Muscle of leg (tissue), 11 donors: ENCODE data around the gene JMJD1C. TPM values are rescaled to one million over a fixed set of nuclear protein-coding genes. Genes with fewer than 3 reads are reported as not detected.

ENCODE experiments used
- DNase-seq: peaks from one replicate; pipeline ENCODE4 v3.0.0; 2013
- H3K27ac ChIP-seq: one replicate; pipeline ENCODE4 v1.5.1; 2013; ENCODE audit warnings: mild to moderate bottlenecking, low read length, control low read depth
- H3K27me3 ChIP-seq: one replicate; pipeline ENCODE4 v1.6.1; 2013; ENCODE audit warnings: low read length; ENCODE audit not compliant: control insufficient read depth, insufficient read depth
- H3K36me3 ChIP-seq: one replicate; pipeline ENCODE4 v1.6.1; 2013; ENCODE audit warnings: low read length; ENCODE audit not compliant: control insufficient read depth, insufficient read depth
- H3K4me1 ChIP-seq: one replicate; pipeline ENCODE4 v1.6.1; 2013; ENCODE audit warnings: low read length; ENCODE audit not compliant: control insufficient read depth, insufficient read depth
- H3K4me3 ChIP-seq: one replicate; pipeline ENCODE4 v1.5.1; 2013; ENCODE audit warnings: low read length, control low read depth
- H3K9me3 ChIP-seq: replicated peaks from 2 replicates; pipeline ENCODE4 v1.6.1; 2013; ENCODE audit warnings: low read depth, low read length; ENCODE audit not compliant: control insufficient read depth
- WGBS: methylation state at CpG from one replicate; pipeline ENCODE4 v1.1.5; 2013; ENCODE audit warnings: missing lambda C conversion rate; ENCODE audit not compliant: insufficient coverage; 5-methylcytosine and 5-hydroxymethylcytosine counted together
- polyA plus RNA-seq, 8 donors: library from polyadenylated mRNA; unstranded; fragments of 120-200 nt; gene quantifications; one replicate each; pipeline versions ENCODE4 v1.2.1 to v1.2.3, GENCODE V29; 2013; ENCODE audit warnings: inconsistent platforms in 1 of 8, low replicate concordance in 1 of 8; ENCODE audit not compliant: insufficient read length in 8 of 8, insufficient read depth in 1 of 8
- total RNA-seq: library from RNA; stranded (reverse); fragments of 120-200 nt; gene quantifications from one replicate; pipeline ENCODE4 v1.2.4, GENCODE V29; 2013

The JMJD1C gene
- total and polyA plus RNA-seq, 9 donors: 55.5 to 104 (median 74.7) TPM

DNA sequence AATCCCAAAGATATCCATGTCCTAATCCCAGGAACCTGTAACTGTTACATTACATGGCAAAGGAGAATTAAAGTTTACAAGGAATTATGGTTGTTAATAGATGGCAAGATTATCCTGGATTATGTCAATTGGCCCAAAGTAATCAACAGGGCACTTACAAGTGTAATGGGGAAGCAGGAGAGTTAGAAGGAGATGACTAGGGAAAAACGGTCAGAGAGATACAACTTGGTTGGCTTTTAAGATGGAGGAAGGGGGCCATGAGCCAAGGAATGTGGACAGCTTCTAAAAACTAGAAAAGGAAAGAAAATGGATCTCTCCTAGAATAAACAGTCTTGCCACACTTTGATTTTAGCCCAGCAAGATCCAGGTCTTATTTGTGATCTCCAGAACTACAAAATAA lies 3.3 kb downstream of the JMJD1C start:
- DNase-seq: no peak
- Histone ChIP-seq H3K9me3 (no peaks in the 10 kb centered on the region), H3K27me3 (no peaks in the 10 kb centered on the region), H3K27ac (no peak overlapping the region), H3K4me3 (no peak overlapping the region), H3K4me1 (peaks cover 5% of the 10 kb centered on the region), H3K36me3 (no peaks in the 10 kb centered on the region)
- WGBS: 80% methylated on average over 1 of the region's 1 CpG

DNA sequence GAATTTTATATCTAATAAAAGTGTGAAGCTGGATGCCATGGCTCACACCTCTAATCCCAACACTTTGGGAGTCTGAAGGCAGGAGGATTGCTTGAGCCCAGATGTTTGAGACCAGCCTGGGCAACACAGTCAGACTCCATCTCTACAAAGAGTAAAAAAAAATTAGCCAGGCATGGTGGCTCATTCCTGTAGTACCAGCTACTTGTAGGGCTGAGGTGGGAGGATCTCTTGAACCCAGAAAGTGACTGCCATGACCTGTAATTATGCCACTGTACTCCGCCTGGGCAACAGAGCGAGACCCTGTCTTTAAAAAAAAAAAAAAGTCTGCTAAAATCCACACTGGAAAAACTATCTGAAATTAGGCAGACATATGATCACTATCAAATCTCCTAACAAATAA lies 7.6 kb downstream of the JMJD1C start:
- Histone ChIP-seq H3K27ac (no peak overlapping the region), H3K4me3 (no peak overlapping the region), H3K27me3 (no peaks in the 10 kb centered on the region), H3K9me3 (no peaks in the 10 kb centered on the region), H3K4me1 (no peaks in the 10 kb centered on the region), H3K36me3 (peaks cover 3% of the 10 kb centered on the region)
- no peak for DNase-seq
- no CpG with 5 or more reads among the region's 2 CpGs for WGBS

DNA sequence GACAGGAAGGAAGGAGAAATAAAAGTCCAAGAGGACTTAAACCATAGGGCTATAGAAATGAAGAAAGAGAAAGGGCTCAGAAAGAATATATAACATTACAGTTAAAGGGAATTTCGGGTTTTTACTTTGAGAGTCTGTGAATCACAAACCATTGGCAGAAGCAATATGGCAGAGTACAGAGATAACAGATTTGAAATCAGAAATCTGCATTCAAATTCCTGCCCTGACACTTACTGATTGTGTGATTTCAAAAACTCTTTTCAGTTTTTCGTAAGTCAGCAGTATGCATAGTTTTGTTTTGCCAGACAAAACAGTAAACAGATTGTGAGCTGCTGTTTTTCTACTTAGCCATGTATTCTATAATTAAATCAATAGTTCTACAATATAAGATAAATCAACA lies 8.2 kb downstream of the JMJD1C start:
- WGBS: no CpG with 5 or more reads among the region's 2 CpGs
- H3K4me1 ChIP-seq: no peaks in the 10 kb centered on the region
- peaks cover under 1% of the 10 kb centered on the region for H3K9me3 ChIP-seq
- peaks cover 3% of the 10 kb centered on the region for H3K36me3 ChIP-seq
- no peak overlapping the region for H3K4me3 ChIP-seq
- DNase-seq: no peak
- no peak overlapping the region for H3K27ac ChIP-seq
- no peaks in the 10 kb centered on the region for H3K27me3 ChIP-seq

DNA sequence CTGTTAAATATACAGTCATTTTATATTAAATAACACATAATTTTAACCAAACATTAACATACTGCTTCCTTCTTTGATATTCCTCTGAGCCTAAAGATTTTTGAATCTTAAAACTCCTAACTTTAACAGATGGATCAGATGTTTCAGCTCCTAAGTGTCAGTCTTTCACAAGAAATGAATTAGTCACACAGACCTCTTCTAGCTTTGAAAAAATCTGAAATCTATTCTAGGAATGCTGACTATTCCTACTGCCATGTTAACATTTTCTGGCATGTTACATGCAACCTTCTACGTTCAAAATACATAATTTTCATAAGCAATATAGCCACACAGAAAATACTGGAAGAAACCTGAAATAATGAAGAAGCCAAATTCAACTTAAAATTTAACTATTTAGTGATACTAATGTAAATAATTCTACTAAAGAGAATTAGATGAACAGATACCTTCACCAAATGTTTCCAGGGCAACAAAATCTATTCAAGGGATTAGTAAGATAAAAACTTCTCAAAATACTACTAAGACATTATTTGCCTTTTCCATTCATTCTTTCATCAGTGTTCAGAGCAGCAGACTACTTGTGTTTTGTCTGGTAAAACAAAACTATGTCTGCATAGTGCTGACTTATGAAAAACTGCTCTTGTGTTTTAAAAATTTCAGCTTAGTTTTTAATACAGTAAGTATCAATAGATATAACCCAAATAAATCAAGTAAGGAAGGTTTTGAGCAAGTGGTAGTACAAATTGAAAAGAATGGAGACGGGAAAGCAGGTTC lies 9.2 kb downstream of the JMJD1C start:
- WGBS: 100% methylated on average over 1 of the region's 2 CpGs
- Histone ChIP-seq H3K4me3 (no peak overlapping the region), H3K9me3 (peaks cover 2% of the 10 kb centered on the region), H3K36me3 (peaks cover 3% of the 10 kb centered on the region), H3K27me3 (no peaks in the 10 kb centered on the region), H3K4me1 (no peaks in the 10 kb centered on the region), H3K27ac (no peak overlapping the region)
- peak; percentile 19 for DNase-seq

DNA sequence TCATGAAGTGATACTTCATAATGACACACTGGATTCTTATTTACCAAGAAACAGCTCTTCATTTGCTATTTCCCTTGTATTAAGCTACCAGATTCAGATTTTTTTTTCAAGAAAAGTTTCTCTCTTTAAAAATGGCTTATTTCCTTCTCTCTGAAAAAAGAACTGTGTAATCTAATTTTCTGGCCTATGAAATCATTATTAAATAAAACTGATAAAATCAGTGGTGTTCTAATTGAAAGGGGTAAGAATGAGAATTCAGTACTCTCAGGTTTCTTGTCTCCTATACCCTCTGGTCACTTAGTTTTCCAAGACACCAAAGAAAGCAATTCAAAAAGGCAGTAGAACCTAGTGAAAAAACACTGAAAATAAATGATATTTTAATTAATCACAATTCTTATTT lies 10.3 kb downstream of the JMJD1C start:
- H3K4me3 ChIP-seq: no peak overlapping the region
- H3K27ac ChIP-seq: no peak overlapping the region
- H3K36me3 ChIP-seq: peaks cover 3% of the 10 kb centered on the region
- no peaks in the 10 kb centered on the region for H3K4me1 ChIP-seq
- peaks cover 2% of the 10 kb centered on the region for H3K9me3 ChIP-seq
- DNase-seq: no peak
- H3K27me3 ChIP-seq: no peaks in the 10 kb centered on the region

DNA sequence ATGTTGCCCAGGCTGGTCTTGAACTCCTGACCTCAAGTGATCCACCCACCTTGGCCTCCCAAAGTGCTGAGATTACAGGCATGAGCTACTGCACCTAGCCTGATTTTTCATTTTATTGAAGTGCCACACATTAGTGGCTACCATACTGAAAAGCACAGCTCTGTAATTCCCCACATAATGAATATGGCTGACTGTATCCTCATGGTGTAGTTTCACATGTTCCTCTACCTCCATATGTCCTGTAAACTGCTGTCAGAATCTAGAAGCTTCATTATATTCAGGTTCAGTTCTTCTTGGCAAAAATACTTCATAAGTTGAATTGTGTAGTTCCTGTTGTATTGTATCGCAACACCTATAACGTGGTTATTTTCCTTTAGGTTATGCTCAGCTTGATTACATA lies 11.1 kb downstream of the JMJD1C start:
- H3K36me3 ChIP-seq: peaks cover 3% of the 10 kb centered on the region
- no peak overlapping the region for H3K27ac ChIP-seq
- H3K4me1 ChIP-seq: no peaks in the 10 kb centered on the region
- H3K27me3 ChIP-seq: no peaks in the 10 kb centered on the region
- WGBS: no CpG with 5 or more reads among the region's 2 CpGs
- no peak for DNase-seq
- peaks cover 2% of the 10 kb centered on the region for H3K9me3 ChIP-seq
- H3K4me3 ChIP-seq: no peak overlapping the region

DNA sequence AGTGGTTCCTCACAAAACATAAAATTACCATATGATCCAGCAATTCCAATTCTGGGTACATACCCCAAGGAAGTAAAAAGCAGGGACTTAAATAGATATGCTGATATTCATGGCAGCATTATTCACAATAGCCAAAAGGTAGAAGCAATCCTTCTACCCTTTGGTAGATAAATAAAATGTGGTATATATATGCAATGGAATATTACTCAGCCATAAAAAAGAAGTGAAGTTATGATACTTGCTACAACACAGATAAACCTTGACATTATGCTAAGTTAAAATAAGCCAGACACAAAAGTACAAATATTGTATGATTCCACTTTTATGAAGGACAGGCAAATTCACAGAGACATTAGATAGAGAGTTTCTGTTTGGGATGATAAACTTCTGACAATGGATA lies 13.3 kb downstream of the JMJD1C start:
- Histone ChIP-seq H3K4me3 (no peak overlapping the region), H3K9me3 (peaks cover 2% of the 10 kb centered on the region), H3K36me3 (peaks cover 3% of the 10 kb centered on the region), H3K27me3 (no peaks in the 10 kb centered on the region), H3K4me1 (no peaks in the 10 kb centered on the region), H3K27ac (no peak overlapping the region)
- no peak for DNase-seq

DNA sequence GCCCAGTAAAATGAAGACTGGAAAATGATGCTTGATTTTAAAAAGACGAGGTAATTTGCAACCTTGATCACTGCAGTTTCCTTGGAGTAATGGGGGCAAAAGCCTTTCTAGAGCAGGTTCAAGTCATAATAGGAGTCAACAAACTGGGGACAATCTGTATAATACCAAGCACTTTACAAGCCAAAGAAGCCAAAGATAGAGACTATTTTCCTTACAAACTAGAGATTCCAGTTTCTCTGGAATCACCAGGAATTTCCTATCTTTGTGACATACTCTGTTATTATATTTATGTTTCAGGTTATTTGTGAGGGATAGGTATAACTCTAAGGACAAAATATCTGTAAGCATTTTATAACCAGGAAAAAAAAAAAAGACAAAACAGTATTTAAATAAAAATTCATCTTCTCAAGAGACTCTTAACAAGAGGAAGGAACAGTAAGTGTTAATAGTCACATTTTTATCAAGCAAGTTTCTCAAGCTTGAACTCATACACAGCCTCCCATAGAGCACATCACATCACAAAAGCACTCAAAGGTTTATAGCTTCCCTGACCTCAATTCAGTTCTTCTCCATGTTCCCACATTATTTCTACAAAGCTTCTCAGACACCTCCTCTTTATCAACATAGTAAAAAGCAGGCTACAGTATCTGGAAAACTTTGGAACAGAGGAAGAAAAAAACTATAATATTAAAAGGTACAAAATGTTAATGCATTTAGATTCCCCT lies 18.9 kb downstream of the JMJD1C start:
- WGBS: no CpG with 5 or more reads among the region's 1 CpG
- Histone ChIP-seq H3K4me1 (no peaks in the 10 kb centered on the region), H3K9me3 (no peaks in the 10 kb centered on the region), H3K36me3 (peaks cover 7% of the 10 kb centered on the region), H3K4me3 (no peak overlapping the region), H3K27ac (no peak overlapping the region), H3K27me3 (no peaks in the 10 kb centered on the region)
- DNase-seq: no peak

DNA sequence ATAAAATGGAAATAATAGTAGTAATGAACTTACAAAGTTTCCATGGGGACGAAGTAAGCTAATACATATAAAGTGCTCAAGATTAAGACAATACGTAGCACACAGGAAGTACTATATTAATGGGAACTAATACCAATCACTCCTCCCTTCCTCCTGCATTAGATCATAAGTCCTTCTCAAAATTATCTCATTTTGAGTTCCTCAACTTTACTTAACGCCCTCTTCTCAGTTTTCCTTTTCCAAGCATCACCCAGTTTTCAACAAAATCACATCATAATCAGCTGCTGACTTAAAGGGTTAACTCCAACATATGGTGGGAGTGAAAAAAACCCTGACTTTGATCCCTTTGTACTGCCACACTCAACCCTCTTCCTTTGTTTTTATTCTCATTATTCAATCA lies 24.4 kb downstream of the JMJD1C start:
- Histone ChIP-seq H3K9me3 (no peaks in the 10 kb centered on the region), H3K4me3 (no peak overlapping the region), H3K36me3 (peaks cover 7% of the 10 kb centered on the region), H3K4me1 (no peaks in the 10 kb centered on the region), H3K27ac (no peak overlapping the region), H3K27me3 (no peaks in the 10 kb centered on the region)
- DNase-seq: no peak
- no CpG with 5 or more reads among the region's 3 CpGs for WGBS

DNA sequence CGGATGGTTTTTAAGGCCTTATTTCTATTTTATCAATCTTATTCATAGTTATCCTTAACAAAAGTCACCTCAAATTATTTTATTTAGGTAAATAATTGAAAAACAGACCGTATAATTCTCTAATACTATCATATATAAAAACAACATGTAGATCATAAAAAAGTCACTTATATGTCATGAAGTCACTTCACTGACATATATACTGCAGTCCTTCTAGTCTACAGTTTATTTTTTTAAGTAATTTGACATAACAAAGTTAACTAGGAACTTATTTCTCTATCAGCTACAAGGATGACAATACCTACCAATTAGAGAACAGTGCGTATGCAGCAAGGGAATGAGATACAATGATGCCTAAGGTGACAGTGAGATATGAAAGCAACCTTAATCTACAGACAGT lies 26.2 kb downstream of the JMJD1C start:
- no peak for DNase-seq
- Histone ChIP-seq H3K27me3 (no peaks in the 10 kb centered on the region), H3K4me1 (no peaks in the 10 kb centered on the region), H3K27ac (no peak overlapping the region), H3K4me3 (no peak overlapping the region), H3K9me3 (no peaks in the 10 kb centered on the region), H3K36me3 (peaks cover 3% of the 10 kb centered on the region)
- WGBS: no CpG with 5 or more reads among the region's 3 CpGs
